Activated CD4-positive, alpha-beta memory T cell treated with anti-CD3 and anti-CD28 coated beads, Interleukin-2, amount 10 ng/mL, durations not matched to agents 7 days and 5 days (primary cell): ENCODE results near the gene KIF12. TPM values are rescaled to one million over a fixed set of nuclear protein-coding genes. Genes with fewer than 3 reads are reported as not detected.

Experiments used
- CTCF ChIA-PET: fragments of 350-600 bp; sonication (Branson Sonifier 250); formaldehyde crosslinking; loops from one replicate; lab custom pipeline; 2021; ENCODE audit warnings: antibody characterized with exemption, inconsistent platforms; lab: Charles Lee
- POLR2A ChIA-PET: fragments of 350-600 bp; sonication (Branson Sonifier 250); formaldehyde crosslinking; loops from one replicate; lab custom pipeline; 2021; ENCODE audit warnings: antibody characterized with exemption; lab: Charles Lee
- DNase-seq: peaks from one replicate; pipeline ENCODE4 v3.0.0-alpha.2; 2020
- H3K27ac Mint-ChIP-seq: one replicate; pipeline ENCODE4 v1.8.0; 2021; ENCODE audit warnings: mild to moderate bottlenecking, mixed read lengths
- H3K27me3 Mint-ChIP-seq: one replicate; pipeline ENCODE4 v1.8.0; 2021; ENCODE audit warnings: mixed read lengths
- H3K36me3 Mint-ChIP-seq: one replicate; pipeline ENCODE4 v1.8.0; 2021; ENCODE audit warnings: low read depth, mixed read lengths
- H3K4me1 Mint-ChIP-seq: one replicate; pipeline ENCODE4 v1.8.0; 2021; ENCODE audit warnings: mixed read lengths
- H3K4me3 Mint-ChIP-seq: one replicate; pipeline ENCODE4 v1.8.0; 2021; ENCODE audit warnings: mild to moderate bottlenecking, mixed read lengths
- H3K9me3 Mint-ChIP-seq: one replicate; pipeline ENCODE4 v1.8.0; 2021; ENCODE audit warnings: mixed read lengths
- total RNA-seq, 2 experiments: library from RNA; stranded (reverse); gene quantifications; one replicate each; pipeline ENCODE4 v1.2.3, GENCODE V29; 2021

Gene KIF12
- total RNA-seq, 2 experiments from 2014 or later: not detected

DNA sequence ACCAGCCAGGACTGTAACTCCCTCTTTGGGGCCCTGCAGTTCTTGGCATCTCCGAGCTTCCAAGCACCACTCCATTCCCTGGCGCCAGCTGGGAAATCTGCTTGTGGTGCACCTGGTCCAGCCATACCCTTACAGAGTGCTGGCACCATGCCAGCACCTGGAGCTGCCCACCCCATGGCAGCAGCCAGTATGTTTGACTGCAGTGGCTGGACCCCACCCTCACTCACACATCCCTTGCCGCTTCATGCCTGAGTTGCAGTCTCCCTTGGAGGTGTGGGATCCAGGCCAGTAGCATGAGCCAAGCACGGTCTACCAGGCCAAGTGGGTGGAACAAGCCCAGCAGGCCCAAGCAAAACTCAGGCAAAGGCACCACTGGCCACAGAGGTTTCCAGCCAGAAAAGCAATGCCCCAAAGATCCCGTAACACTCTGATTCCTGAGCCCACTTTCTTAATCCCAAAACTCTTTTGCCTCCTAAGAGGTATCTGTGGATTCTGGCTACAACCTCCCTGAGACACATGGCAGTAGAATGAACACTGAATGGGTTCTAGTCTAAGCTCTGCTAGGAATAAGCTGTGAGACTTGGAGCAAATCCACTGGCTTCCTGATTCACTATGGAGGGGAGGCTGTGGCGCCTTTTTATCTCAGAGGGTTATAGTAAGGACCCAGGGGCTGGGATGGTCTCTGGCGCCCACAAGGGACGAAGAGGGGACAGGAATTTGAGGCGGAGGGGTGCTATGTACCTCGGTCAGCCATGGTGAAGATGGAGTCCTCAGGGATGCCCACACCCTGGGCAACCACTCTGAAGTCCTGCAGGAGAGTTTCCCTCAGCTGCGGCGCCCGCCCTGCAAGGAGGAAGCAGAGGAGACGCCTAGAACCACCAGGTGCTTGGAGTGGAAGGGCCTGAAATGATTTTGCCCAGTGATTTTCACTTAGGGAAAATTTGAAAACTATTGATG is 26.6 kb downstream of the KIF12 start:
- Mint-ChIP-seq H3K36me3 (no peaks in the 10 kb centered on the region), H3K4me1 (no peaks in the 10 kb centered on the region), H3K27ac (no peak overlapping the region), H3K9me3 (no peaks in the 10 kb centered on the region), H3K4me3 (no peak overlapping the region), H3K27me3 (no peaks in the 10 kb centered on the region)
- ChIA-PET CTCF (interaction anchor here (2.7 kb wide), 1 partner anchor 11 kb away, joined by 18 read pairs; no protein-coding TSS in a partner anchor), POLR2A (no interaction called here)
- DNase-seq: no peak

DNA sequence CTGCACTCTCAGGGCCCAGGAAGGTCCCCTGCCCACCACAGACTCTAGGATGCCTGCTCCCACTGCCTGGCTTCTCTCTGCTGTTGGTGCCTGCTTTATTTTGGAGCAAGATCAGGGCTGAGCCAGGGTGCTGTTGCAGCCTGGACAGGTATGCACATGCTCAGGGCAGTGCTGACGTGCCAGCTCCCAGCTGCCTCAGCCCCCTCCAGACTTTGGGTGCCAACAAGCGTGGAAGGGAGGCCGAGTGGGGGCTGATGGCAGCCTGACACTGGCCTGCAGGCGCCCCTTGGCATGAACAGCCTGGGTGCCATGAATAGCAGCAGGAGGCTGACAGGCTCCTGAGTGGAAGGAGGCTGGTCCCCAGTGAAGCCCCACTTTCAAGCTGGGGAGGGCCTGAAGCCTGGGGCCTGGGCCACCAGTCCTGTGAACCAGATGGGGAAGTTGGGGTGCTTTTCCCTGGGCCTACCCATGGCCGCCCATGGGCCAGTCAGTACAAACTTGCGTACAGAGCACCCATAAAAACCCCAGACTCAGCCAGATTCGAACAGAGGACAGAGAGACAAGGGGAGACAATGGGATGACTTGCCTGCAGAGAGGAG is 27.8 kb downstream of the KIF12 start:
- Mint-ChIP-seq H3K4me1 (no peaks in the 10 kb centered on the region), H3K27me3 (peaks cover 3% of the 10 kb centered on the region), H3K4me3 (no peak overlapping the region), H3K9me3 (no peaks in the 10 kb centered on the region), H3K36me3 (no peaks in the 10 kb centered on the region), H3K27ac (no peak overlapping the region)
- no peak for DNase-seq
- ChIA-PET POLR2A (no interaction called here), CTCF (interaction anchor here (2.7 kb wide), 1 partner anchor 12 kb away, joined by 18 read pairs; no protein-coding TSS in a partner anchor)

- Mint-ChIP-seq H3K4me1 (no peaks in the 10 kb centered on the region), H3K9me3 (no peaks in the 10 kb centered on the region), H3K27ac (no peak overlapping the region), H3K27me3 (peaks cover 3% of the 10 kb centered on the region), H3K4me3 (no peak overlapping the region), H3K36me3 (no peaks in the 10 kb centered on the region)
- POLR2A ChIA-PET: no interaction called here
- CTCF ChIA-PET: no interaction called here
- DNase-seq: no peak
Observed at GRCh38 chr9:114070188-114071103, 28.6 kb downstream of the KIF12 start.

DNA sequence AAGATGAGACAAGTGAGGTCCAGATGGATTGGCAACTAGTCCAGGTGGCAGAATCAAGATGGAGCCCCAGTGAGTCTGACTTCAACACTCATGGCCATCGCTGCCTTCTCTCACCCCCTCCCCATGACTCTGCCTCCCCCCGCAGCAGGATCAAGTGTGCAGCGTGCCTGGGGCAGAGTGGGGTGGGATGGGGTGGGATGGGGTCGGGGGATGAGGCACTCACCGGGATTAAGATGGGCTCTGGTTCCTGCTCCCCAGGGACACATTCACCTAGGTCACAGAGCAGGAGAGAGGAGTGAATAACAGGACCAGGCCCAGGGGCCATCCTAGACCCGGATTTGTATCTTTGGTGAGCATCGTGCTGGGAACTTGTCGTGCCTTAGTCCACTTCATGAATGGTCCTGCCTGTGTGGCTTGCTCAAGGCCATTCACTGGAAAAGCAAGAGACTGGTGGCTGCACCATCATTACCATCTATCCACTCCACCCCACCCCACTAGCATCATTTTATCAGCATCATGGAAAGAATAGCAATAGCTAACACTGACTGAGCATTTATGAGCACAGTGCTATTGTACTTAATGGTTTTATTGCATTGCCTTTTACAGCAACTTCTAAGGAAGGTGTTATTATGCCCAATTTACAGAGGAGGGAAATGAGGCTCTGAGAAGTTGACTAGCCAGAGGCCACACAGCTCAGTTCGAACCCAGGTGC is 29.5 kb downstream of the KIF12 start:
- Mint-ChIP-seq H3K36me3 (no peaks in the 10 kb centered on the region), H3K27me3 (peaks cover 3% of the 10 kb centered on the region), H3K4me1 (no peaks in the 10 kb centered on the region), H3K4me3 (no peak overlapping the region), H3K27ac (no peak overlapping the region), H3K9me3 (no peaks in the 10 kb centered on the region)
- no peak for DNase-seq
- CTCF ChIA-PET: no interaction called here
- POLR2A ChIA-PET: no interaction called here

GRCh38 chr9:114065304-114065703 is 33.8 kb downstream of the KIF12 start:
- DNase-seq: no peak
- Mint-ChIP-seq H3K9me3 (no peaks in the 10 kb centered on the region), H3K27ac (no peak overlapping the region), H3K36me3 (no peaks in the 10 kb centered on the region), H3K4me1 (no peaks in the 10 kb centered on the region), H3K4me3 (no peak overlapping the region), H3K27me3 (peaks cover 8% of the 10 kb centered on the region)
- ChIA-PET CTCF (no interaction called here), POLR2A (no interaction called here)

DNA sequence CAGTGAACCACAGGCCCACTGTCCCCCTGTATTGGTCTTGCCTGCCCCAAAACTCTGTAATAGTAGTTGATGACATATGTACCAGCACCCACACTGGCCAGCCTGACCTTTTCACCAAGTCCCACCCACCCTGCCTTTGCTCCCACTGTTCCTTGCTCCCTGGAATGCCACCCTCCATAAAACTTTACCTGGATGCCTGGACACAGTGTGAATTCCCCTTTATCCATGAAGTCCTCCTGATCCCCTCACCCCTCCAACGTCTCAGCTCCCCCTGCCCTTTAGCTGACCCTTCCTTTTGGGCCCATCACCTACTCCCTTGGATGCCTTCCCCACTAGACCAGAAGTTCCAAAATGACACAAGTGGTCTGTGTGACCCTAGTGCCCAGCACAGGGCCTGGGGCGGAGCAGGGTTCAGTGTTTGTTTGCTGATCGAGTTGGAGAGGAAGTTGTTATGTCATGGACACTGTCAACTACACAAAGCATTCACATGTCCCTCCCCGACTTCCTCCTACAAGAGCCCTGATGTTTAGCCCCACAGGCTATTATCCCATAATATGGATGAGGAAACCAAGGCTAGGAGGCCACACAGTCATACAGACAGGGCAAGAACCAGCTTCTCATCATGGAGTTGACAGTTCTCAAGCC is 37.1 kb downstream of the KIF12 start:
- no peak overlapping the region for H3K4me3 Mint-ChIP-seq
- no peaks in the 10 kb centered on the region for H3K36me3 Mint-ChIP-seq
- H3K27ac Mint-ChIP-seq: no peak overlapping the region
- H3K9me3 Mint-ChIP-seq: no peaks in the 10 kb centered on the region
- ChIA-PET CTCF (no interaction called here), POLR2A (no interaction called here)
- peaks cover 8% of the 10 kb centered on the region for H3K27me3 Mint-ChIP-seq
- no peaks in the 10 kb centered on the region for H3K4me1 Mint-ChIP-seq
- DNase-seq: no peak

- CTCF ChIA-PET: no interaction called here
Observed at GRCh38 chr9:114061292-114061691, 37.8 kb downstream of the KIF12 start.

DNA sequence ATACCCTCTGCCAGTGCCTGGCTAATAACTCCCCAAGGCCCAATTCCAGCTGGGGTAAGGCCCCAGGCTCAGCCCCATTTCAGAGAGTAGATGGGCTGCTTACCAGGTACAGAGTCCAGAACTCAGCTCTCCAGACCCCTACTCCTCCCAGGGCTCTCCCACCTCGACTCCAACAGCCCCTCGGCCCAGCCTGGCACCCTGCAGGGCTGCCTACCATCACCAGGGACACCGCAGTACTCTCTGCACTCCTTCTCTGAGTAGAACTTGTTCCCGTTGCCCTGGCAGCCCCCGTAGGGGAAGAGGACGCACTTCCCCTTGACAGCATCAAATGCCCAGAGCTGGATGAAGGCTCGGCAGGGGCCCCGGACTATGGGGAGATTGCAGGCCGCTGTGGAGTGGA is 38.4 kb downstream of the KIF12 start:
- Mint-ChIP-seq H3K9me3 (no peaks in the 10 kb centered on the region), H3K36me3 (no peaks in the 10 kb centered on the region), H3K27ac (no peak overlapping the region), H3K4me3 (no peak overlapping the region), H3K4me1 (no peaks in the 10 kb centered on the region), H3K27me3 (peaks cover 5% of the 10 kb centered on the region)
- DNase-seq: no peak
- ChIA-PET CTCF (no interaction called here), POLR2A (no interaction called here)

More at GRCh38 chr9:114061292-114061691, 37.8 kb downstream of the KIF12 start:
- no peak for DNase-seq
- Mint-ChIP-seq H3K27ac (no peak overlapping the region), H3K4me1 (no peaks in the 10 kb centered on the region), H3K27me3 (peaks cover 5% of the 10 kb centered on the region), H3K4me3 (no peak overlapping the region), H3K9me3 (no peaks in the 10 kb centered on the region), H3K36me3 (no peaks in the 10 kb centered on the region)
- POLR2A ChIA-PET: no interaction called here

DNA sequence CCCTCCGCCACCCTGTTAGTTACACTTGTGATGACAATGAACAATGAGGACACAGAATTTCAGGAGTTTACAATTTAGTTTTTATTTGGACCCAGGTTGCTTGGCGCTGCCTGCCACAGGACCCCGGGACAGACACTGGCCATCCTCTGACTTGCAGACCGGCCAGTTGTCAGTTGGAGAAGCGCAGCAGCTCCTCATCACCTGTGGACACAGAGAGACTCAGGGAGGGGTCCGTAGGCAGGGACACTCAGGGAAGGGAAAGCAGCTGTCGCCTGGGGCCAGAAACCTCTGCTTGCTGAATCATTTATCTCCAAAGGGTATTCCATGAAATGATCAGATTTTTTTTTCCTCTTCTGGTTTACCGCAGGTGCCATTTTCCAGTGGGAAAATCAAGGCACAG is 39.0 kb downstream of the KIF12 start:
- H3K9me3 Mint-ChIP-seq: no peaks in the 10 kb centered on the region
- DNase-seq: no peak
- no peak overlapping the region for H3K27ac Mint-ChIP-seq
- no peak overlapping the region for H3K4me3 Mint-ChIP-seq
- CTCF ChIA-PET: no interaction called here
- no peaks in the 10 kb centered on the region for H3K4me1 Mint-ChIP-seq
- no peaks in the 10 kb centered on the region for H3K36me3 Mint-ChIP-seq
- POLR2A ChIA-PET: no interaction called here
- H3K27me3 Mint-ChIP-seq: peaks cover 5% of the 10 kb centered on the region

- H3K27ac Mint-ChIP-seq: no peak overlapping the region
- no peak overlapping the region for H3K4me3 Mint-ChIP-seq
- no peaks in the 10 kb centered on the region for H3K4me1 Mint-ChIP-seq
- CTCF ChIA-PET: interaction anchor here (0.8 kb wide), 1 partner anchor 24 kb away, joined by 3 read pairs; no protein-coding TSS in a partner anchor
- H3K27me3 Mint-ChIP-seq: peaks cover 5% of the 10 kb centered on the region
- POLR2A ChIA-PET: no interaction called here
- H3K9me3 Mint-ChIP-seq: no peaks in the 10 kb centered on the region
- no peaks in the 10 kb centered on the region for H3K36me3 Mint-ChIP-seq
- no peak for DNase-seq
Observed at GRCh38 chr9:114059047-114059803, 39.9 kb downstream of the KIF12 start.

- no peak overlapping the region for H3K27ac Mint-ChIP-seq
Observed at GRCh38 chr9:114058688-114059046, 40.4 kb downstream of the KIF12 start.

More at GRCh38 chr9:114058688-114059046, 40.4 kb downstream of the KIF12 start:
- peaks cover 3% of the 10 kb centered on the region for H3K27me3 Mint-ChIP-seq
- no peaks in the 10 kb centered on the region for H3K9me3 Mint-ChIP-seq
- no peaks in the 10 kb centered on the region for H3K36me3 Mint-ChIP-seq
- ChIA-PET POLR2A (no interaction called here), CTCF (no interaction called here)
- H3K4me1 Mint-ChIP-seq: no peaks in the 10 kb centered on the region
- H3K4me3 Mint-ChIP-seq: no peak overlapping the region
- DNase-seq: no peak
